GM19372 (cell line): ENCODE data around the gene ACACA.

Experiments used
- ATAC-seq: cut with Tn5 transposase; IDR thresholded peaks from one replicate; pipeline ENCODE4 v1.9.1; 2021; ENCODE audit warnings: mild to moderate bottlenecking, low read depth, moderate library complexity; ENCODE audit not compliant: unreplicated experiment

Gene ACACA

DNA sequence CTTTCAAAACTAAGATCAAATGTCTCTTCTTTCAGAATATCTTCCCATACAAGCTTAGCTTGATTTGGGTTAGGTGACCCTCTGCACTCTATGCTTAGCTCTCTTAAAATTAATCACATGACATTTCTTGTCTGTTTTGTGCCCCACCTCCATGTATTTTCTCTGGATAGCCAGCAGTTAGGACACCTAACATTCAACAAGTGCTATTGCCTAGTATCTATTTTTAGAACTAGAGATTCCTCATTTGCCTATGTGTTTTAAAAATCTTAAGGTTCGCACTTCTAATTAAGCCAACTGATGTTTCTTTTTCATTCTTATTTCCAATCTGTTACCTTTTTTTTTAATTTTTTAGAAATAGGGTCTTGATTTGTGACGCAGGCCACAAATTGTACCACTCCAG, 160.6 kb downstream of the ACACA start:
- no peak for ATAC-seq

DNA sequence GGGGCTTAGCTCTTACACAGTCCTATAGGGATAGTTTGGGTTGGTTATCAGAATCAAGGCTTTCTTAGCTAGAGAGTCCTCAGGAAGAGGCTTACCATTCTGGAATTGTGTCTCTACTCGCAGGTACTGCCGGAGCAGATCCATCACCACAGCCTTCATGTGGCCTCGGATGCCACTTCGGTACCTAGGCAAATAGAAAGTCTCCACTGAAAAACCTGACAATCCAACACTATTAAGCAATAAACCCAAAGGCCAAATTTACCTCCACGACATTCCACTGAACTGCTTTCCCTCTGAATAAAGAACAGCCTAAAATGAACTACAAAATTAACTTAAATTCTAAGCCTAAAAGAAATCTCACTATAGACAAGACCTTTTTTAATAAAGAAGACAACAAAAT, 166.3 kb downstream of the ACACA start:
- no peak for ATAC-seq

GRCh38 chr17:37239690-37240334, 166.8 kb downstream of the ACACA start:
- no peak for ATAC-seq

- ATAC-seq: no peak
Observed at GRCh38 chr17:37234106-37234505, 172.5 kb downstream of the ACACA start.

DNA sequence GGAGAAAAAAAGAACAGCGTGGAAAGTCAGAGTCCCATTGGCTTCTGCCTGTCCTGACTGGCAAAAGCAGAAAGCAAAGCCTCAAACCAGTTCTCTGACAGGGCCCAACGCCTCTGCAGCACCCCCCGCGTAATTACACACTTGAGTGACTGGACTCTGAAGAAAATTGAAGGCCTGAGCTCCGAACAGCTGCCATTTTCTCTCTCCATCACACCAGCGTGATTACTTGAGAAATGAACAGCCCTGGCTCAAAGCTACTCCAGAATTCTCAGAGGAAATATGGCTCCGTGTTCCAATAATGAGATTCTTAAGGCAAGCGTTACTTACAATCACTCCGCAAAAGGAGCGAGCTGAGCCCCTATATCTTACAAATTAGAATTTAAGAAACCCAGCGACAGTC, 173.6 kb downstream of the ACACA start:
- no peak for ATAC-seq

GRCh38 chr17:37231887-37232286, 174.7 kb downstream of the ACACA start:
- no peak for ATAC-seq

DNA sequence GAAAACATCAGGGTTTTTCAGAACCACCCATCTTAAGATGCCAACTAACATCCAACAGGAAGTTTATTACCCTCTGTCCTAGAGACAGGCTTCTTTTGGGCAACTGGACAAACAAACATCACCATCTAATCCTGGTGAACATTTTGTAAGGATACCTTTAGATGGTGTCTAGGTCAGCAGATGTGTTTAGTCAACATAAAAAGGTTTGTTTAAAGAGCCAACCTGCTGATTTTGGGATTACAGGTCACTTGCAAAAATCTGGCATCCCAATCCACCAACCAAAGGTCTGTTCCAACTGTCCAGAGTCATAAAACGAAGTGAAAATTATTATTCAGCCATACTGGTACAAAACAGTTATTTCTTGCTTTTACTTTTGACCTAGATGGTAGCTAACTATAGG, 176.0 kb downstream of the ACACA start:
- ATAC-seq: no peak

DNA sequence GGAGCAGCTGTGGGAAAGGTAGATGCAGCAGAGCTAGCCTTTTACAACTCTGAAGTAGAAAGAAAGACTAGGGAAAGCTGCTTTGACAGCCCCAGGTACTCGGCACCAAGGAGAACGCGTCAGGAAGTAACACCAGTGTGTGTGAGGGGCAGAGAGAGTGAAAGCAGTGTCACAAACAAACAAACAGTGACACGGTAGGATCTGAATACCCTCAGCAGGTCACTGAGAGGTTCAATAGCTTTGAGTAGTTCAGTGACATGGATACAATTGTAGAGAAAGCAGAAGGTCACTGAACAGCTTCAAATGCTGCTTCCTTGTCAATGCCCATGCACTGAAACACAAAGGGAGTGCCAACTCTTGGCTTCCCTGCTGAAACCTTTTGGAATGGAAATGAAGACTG, 181.2 kb downstream of the ACACA start:
- ATAC-seq: no peak

DNA sequence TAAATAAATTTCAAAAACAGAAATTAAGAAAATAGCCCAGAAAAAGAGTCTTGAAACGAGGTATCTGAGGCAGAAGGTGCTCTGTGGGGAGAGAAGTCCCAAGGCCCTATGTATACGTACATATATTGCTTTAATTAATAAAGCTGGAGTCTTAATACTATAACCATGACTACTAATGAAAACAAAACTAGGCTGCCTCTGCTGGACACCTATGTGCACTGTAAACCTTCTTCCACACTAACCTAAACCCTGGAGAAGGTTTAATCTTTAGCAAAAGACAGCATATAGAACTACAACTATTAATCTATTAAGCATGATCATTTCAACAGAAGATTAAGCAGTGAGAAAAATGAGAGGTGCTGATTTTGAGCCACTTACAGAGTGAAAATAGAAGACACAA, 184.8 kb downstream of the ACACA start:
- ATAC-seq: no peak

DNA sequence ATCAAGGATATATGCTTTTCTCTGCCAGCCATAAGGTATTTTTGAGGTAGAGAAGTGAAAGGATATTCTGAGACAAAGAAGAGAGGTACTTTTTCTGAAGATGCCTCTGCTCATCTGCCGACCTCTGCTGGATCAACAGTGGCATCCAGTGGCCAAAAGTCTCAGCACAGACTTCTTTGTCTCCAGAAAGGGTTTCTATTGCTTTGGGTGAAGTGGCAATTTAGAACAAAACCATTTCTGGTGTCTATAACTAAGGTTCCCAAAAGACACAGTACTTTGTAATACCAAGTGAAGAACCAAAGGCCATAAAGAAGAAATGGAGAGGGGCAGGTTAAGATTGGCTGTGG, 186.1 kb downstream of the ACACA start:
- ATAC-seq: no peak

DNA sequence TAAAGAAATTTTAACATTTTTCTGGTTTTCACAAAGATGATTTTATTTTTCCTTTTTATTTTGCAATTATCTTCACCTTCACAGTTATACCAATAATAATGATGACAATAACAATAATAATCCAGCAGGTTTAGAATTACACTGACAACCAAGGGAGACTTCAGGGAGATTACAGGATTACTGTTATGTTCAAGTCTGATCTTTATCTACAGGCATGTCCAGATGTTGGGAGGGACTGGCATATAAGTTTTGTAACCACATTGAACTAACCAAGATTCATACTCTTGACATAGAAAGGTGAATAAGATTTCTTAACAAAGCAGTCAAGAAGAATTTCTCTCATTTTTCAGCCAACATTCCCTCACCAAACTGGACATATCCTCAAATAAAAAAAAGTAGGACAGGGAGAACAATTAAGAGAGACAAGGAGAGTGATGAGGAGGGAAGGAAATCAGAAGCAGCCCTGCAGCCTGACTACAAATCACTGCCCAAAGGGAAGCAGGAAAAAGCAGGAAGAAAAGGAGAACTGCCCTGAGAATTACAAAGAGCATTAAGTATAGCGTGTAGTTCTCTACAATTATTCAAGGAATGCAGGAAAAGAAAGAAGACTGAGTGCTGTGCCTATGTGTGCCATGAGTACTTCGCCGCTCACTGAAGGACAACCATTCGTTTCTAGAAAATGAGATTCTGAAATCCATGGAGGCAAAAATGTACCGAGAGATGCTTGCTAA, 186.6 kb downstream of the ACACA start:
- no peak for ATAC-seq

- no peak for ATAC-seq
Observed at GRCh38 chr17:37218849-37219248, 187.8 kb downstream of the ACACA start.

DNA sequence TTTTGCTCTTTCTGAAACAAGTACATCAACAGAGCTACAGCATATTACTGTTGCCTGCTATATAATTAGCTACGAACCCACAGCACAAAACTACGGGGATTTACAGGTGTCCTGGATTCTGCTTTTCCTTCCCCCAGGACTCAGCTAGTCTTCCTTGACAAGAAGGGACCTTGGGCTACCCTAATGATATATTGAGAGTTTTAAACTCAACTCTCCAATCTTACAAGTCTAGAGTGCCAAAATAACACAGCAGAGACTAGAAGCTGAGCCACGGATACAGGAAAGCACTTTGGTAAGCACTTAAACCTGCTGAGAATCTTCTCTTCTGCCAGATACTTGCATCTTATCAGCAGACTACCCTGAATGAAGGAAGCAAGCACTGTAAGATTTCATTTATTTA, 192.2 kb downstream of the ACACA start:
- no peak for ATAC-seq

DNA sequence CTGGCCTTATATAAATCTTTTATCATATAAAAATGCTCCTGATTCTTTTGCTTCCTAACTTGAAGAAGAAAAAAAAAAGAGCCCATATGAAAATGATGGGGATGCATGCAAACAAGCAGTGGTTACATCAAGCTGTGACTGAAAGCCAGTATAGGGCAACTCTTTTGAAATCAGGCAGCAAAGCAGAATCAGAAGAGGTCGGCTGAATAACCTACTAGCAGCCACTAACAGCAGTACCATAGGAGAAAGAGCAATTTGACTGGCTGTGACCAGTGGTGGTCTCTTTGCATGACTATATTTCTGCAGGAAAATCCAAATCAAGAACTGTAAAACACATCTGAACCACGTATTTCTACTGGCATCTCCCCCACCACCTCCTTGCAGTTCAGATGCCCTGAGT, 192.7 kb downstream of the ACACA start:
- no peak for ATAC-seq

DNA sequence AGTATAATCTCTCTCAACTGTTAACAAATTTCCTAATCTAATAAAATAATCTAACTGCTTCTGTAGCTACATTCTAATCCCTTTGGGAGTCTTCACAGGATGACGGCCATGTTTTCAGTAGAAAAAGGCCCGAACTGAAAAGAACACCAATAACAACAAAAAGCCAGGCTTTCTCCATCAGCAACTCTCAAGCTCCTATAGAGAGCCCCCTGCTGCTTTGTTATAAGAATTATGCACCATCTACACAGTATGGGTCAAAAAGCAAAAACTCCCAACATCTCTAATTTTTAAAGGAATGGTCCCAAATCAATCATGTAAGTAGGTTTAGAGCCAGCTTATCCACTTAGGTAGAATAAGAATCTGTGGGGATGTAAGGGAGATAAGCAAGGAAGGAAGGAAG, 194.5 kb downstream of the ACACA start:
- ATAC-seq: no peak

DNA sequence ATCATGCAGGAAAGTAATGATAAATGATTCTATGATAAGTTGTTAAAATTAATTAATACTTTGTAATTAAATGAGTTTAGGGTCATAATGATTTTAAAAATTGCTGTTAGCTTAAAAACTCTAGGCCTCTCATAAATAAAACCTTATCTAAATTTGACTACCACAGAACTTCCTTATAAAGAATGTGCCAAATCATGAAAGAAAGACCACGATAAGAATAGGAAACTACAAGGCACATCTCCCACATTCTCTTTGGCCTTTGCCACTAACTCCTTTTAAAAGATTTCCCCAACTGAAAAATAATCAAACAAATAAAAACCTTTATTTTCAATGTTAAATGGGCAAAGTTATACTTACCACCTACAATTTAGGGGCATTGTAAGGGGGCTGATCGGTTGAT, 195.5 kb downstream of the ACACA start:
- ATAC-seq: no peak

- no peak for ATAC-seq
Observed at GRCh38 chr17:37207103-37207502, 199.5 kb downstream of the ACACA start.

GRCh38 chr17:37206299-37206698, 200.3 kb downstream of the ACACA start:
- no peak for ATAC-seq

- no peak for ATAC-seq
Observed at GRCh38 chr17:37200497-37200896, 206.1 kb downstream of the ACACA start.

GRCh38 chr17:37197336-37197735, 209.3 kb downstream of the ACACA start:
- no peak for ATAC-seq

DNA sequence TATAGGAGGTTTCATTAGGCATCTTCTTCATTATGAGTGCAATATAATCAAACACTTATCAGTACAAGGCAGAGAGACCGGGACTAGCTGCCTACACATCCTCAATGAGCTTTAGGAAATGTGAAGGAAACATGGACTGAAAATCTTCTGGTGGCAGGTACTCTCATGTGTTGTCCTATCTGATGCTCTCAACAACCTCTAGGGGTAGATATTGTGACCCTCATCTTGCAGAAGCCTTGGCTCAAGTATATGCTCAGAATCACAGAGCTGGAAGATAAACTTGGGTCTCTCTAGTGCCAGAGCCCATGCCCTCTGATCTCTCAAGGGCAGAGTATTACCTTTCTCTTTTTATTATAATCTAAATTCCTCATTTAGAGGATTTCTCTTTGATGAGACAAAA, 212.4 kb downstream of the ACACA start:
- ATAC-seq: no peak

- ATAC-seq: no peak
Observed at GRCh38 chr17:37191219-37191618, 215.4 kb downstream of the ACACA start.

DNA sequence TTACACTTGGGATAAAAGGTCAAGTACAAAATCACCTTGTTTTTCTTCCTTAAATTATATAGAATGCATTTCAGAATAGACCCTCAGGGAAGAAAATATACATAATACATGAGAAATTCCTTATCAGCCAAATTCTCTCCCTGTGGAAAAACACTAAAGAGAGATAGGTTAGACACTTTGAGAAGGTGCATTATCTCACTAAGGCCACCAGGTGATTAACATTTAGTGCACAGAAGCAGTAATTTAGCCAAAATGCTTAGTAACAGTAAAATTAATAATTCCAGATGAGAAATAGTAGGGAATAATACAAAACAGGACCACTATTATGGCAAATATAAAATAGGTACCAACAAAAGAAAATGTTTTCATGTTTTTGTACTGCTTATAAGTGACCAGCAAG, 216.1 kb downstream of the ACACA start:
- ATAC-seq: no peak
